OCI-LY3 (cell line): Measurements from ENCODE around the gene CLRN2.
"Not testable (repeated sequence)": the region's sequence is repeated elsewhere in the genome, so short reads cannot be mapped to it uniquely, and the experiment has no call there.

Experiments
- H2AFZ ChIP-seq: fragments of 200-600, 300-600 bp; shearing (Covaris generic); 2 replicates; pipeline ENCODE4 v1.6.0; 2014; ENCODE audit warnings: antibody characterized with exemption, low read depth, low read length
- H3K27ac ChIP-seq: fragments of 200-600, 300-600 bp; sonication (generic); 2 replicates; pipeline ENCODE4 v1.5.1; 2014; ENCODE audit warnings: mild to moderate bottlenecking, low read length, moderate library complexity, mixed read lengths
- H3K27me3 ChIP-seq: fragments of 200-600, 300-600 bp; sonication (generic); 2 replicates; pipeline ENCODE4 v1.6.1; 2014; ENCODE audit warnings: low read depth, low read length, mixed read lengths
- H3K36me3 ChIP-seq: fragments of 200-600, 300-600 bp; sonication (generic); replicated peaks from 2 replicates; pipeline ENCODE3; 2014; ENCODE audit warnings: low read depth, low read length, mixed read lengths
- H3K4me1 ChIP-seq: fragments of 300-600, 200-600 bp; sonication (generic); 2 replicates; pipeline ENCODE4 v1.6.1; 2014; ENCODE audit warnings: low read length, mixed read lengths
- H3K4me2 ChIP-seq: fragments of 200-600, 300-600 bp; sonication (generic); 2 replicates; pipeline ENCODE4 v1.6.1; 2014; ENCODE audit warnings: low read length, mixed read lengths
- H3K4me3 ChIP-seq: fragments of 300-600, 200-600 bp; sonication (generic); 2 replicates; pipeline ENCODE4 v1.5.1; 2014; ENCODE audit warnings: antibody characterized with exemption, mild to moderate bottlenecking, low read length, moderate library complexity
- H3K79me2 ChIP-seq: fragments of 300-600, 200-600 bp; shearing (Covaris generic); 2 replicates; pipeline ENCODE4 v1.6.1; 2014; ENCODE audit warnings: mild to moderate bottlenecking, low read length, mixed read lengths
- H3K9ac ChIP-seq: fragments of 300-600, 200-600 bp; shearing (Covaris generic); 2 replicates; pipeline ENCODE4 v1.6.0; 2014; ENCODE audit warnings: mild to moderate bottlenecking, low read length, moderate library complexity
- H3K9me3 ChIP-seq: fragments of 200-600, 300-600 bp; shearing (Covaris generic); 2 replicates; pipeline ENCODE4 v1.6.1; 2014; ENCODE audit warnings: low read length, mixed read lengths; ENCODE audit not compliant: insufficient read depth
- H4K20me1 ChIP-seq: fragments of 200-600, 300-600 bp; sonication (generic); 2 replicates; pipeline ENCODE4 v1.6.1; 2016; ENCODE audit warnings: low read length, mixed read lengths; ENCODE audit not compliant: insufficient read depth
- CTCF ChIP-seq: fragments of 200-600, 300-600 bp; sonication (generic); IDR thresholded peaks from 2 replicates; pipeline ENCODE4 v1.5.1; 2014; ENCODE audit warnings: antibody characterized with exemption, low read length, low read depth
- EZH2phosphoT487 ChIP-seq: fragments of 200-600 bp; shearing (Covaris generic); IDR thresholded peaks from 2 replicates; pipeline ENCODE4 v1.6.1; 2018; ENCODE audit warnings: antibody characterized with exemption, mixed run types, low read depth

The CLRN2 gene

GRCh38 chr4:17535242-17535641, 20.3 kb downstream of the CLRN2 start:
- Histone ChIP-seq H3K36me3 (no peaks in the 10 kb centered on the region), H3K4me2 (peak overlapping the region; percentile 42), H3K9ac (no peak overlapping the region), H3K9me3 (no peaks in the 10 kb centered on the region), H2AFZ (peak overlapping the region; percentile 71), H3K4me1 (peaks cover 16% of the 10 kb centered on the region), H3K27me3 (no peaks in the 10 kb centered on the region), H3K27ac (no peak overlapping the region), H4K20me1 (no peaks in the 10 kb centered on the region), H3K4me3 (no peak overlapping the region), H3K79me2 (no peaks in the 10 kb centered on the region)
- no peak for TF ChIP-seq CTCF
- TF ChIP-seq EZH2phosphoT487: no peak

- H3K27me3 ChIP-seq: no peaks in the 10 kb centered on the region
- TF ChIP-seq CTCF: no peak
- TF ChIP-seq EZH2phosphoT487: no peak
Observed at GRCh38 chr4:17535906-17536305, 20.9 kb downstream of the CLRN2 start.

GRCh38 chr4:17537060-17537459, 22.1 kb downstream of the CLRN2 start:
- not testable (repeated sequence) for H4K20me1 ChIP-seq, H3K36me3 ChIP-seq, H2AFZ ChIP-seq

More at GRCh38 chr4:17535906-17536305, 20.9 kb downstream of the CLRN2 start:
- Histone ChIP-seq H4K20me1 (no peaks in the 10 kb centered on the region), H3K9ac (no peak overlapping the region), H3K36me3 (no peaks in the 10 kb centered on the region), H3K4me1 (peaks cover 16% of the 10 kb centered on the region), H3K9me3 (no peaks in the 10 kb centered on the region), H3K4me2 (no peak overlapping the region), H3K27ac (no peak overlapping the region), H2AFZ (peak overlapping the region; percentile 71), H3K79me2 (no peaks in the 10 kb centered on the region), H3K4me3 (no peak overlapping the region)

GRCh38 chr4:17544205-17544604, 29.2 kb downstream of the CLRN2 start:
- H3K79me2 ChIP-seq: no peaks in the 10 kb centered on the region
- no peak overlapping the region for H3K4me2 ChIP-seq
- H3K4me3 ChIP-seq: no peak overlapping the region
- 0 out of 2 replicates have a peak, but pooled peaks cover 4% of the 10 kb centered on the region for H3K4me1 ChIP-seq
- H4K20me1 ChIP-seq: no peaks in the 10 kb centered on the region
- no peak overlapping the region for H3K27ac ChIP-seq
- TF ChIP-seq EZH2phosphoT487 (no peak), CTCF (no peak)
- no peak overlapping the region for H3K9ac ChIP-seq
- no peaks in the 10 kb centered on the region for H3K27me3 ChIP-seq
- H3K9me3 ChIP-seq: no peaks in the 10 kb centered on the region
- H2AFZ ChIP-seq: peak overlapping the region; percentile 60; the same call in 1 of the 2 replicates
- no peaks in the 10 kb centered on the region for H3K36me3 ChIP-seq

More at GRCh38 chr4:17537060-17537459, 22.1 kb downstream of the CLRN2 start:
- not testable (repeated sequence) for H3K79me2 ChIP-seq, H3K4me1 ChIP-seq, H3K9me3 ChIP-seq, H3K4me3 ChIP-seq, H3K27me3 ChIP-seq, H3K9ac ChIP-seq, H3K27ac ChIP-seq, H3K4me2 ChIP-seq

GRCh38 chr4:17544831-17545234, 29.9 kb downstream of the CLRN2 start:
- H3K9ac ChIP-seq: no peak overlapping the region
- no peak overlapping the region for H3K4me2 ChIP-seq
- H3K4me3 ChIP-seq: no peak overlapping the region
- 0 out of 2 replicates have a peak, but pooled peaks cover 4% of the 10 kb centered on the region for H3K4me1 ChIP-seq
- no peaks in the 10 kb centered on the region for H3K27me3 ChIP-seq
- H3K9me3 ChIP-seq: no peaks in the 10 kb centered on the region
- H4K20me1 ChIP-seq: no peaks in the 10 kb centered on the region
- TF ChIP-seq CTCF: no peak
- no peak for TF ChIP-seq EZH2phosphoT487
- no peak overlapping the region for H3K27ac ChIP-seq
- H3K79me2 ChIP-seq: no peaks in the 10 kb centered on the region
- H3K36me3 ChIP-seq: no peaks in the 10 kb centered on the region
- no peak overlapping the region for H2AFZ ChIP-seq
